Type B pancreatic cell (in vitro differentiated cells): ENCODE data around the gene CDC42BPB. TPM values are rescaled to one million over a fixed set of nuclear protein-coding genes. Genes with fewer than 3 reads are reported as not detected.
A peak's percentile ranks its signal among the peaks of the same experiment; 100 is the strongest.

Source experiments
- DNase-seq: peaks from one replicate; pipeline ENCODE4 v3.0.0; 2021; ENCODE audit warnings: mixed read lengths; ENCODE audit not compliant: unreplicated experiment; ENCODE audit errors: extremely low spot score
- H3K27ac Mint-ChIP-seq: 2 replicates; pipeline ENCODE4 v1.8.0; 2021; ENCODE audit warnings: mild to moderate bottlenecking, mixed read lengths
- H3K27me3 Mint-ChIP-seq: 2 replicates; pipeline ENCODE4 v1.8.0; 2021; ENCODE audit warnings: mixed read lengths
- H3K36me3 Mint-ChIP-seq: 2 replicates; pipeline ENCODE4 v1.8.0; 2021; ENCODE audit warnings: mixed read lengths
- H3K4me1 Mint-ChIP-seq: one replicate; pipeline ENCODE4 v1.8.0; 2021; ENCODE audit warnings: mixed read lengths; ENCODE audit not compliant: unreplicated experiment
- H3K4me3 Mint-ChIP-seq: 2 replicates; pipeline ENCODE4 v1.8.0; 2021; ENCODE audit warnings: mild to moderate bottlenecking, mixed read lengths
- H3K9me3 Mint-ChIP-seq: 2 replicates; pipeline ENCODE4 v1.8.0; 2021; ENCODE audit warnings: mixed read lengths
- CTCF ChIP-seq: fragments of 200-600 bp; sonication (generic); conservative IDR thresholded peaks from 2 replicates; pipeline ENCODE4 v1.5.0; 2021; ENCODE audit warnings: antibody characterized with exemption, mild to moderate bottlenecking
- total RNA-seq: library from RNA; stranded (reverse); gene quantifications from 2 replicates; pipeline ENCODE4 v1.2.1, GENCODE V29; 2021; ENCODE audit warnings: low replicate concordance

Gene CDC42BPB
- total RNA-seq, 1 donor from 2014 or later = 88.6 TPM

GRCh38 chr14:103074729-103075367 lies 17.5 kb upstream of the CDC42BPB start:
- no peak for DNase-seq
- peak overlapping the region; percentile 58 for H3K4me3 Mint-ChIP-seq
- no peak for TF ChIP-seq CTCF
- H3K4me1 Mint-ChIP-seq = peaks cover 6% of the 10 kb centered on the region
- H3K9me3 Mint-ChIP-seq = no peaks in the 10 kb centered on the region
- H3K27me3 Mint-ChIP-seq = no peaks in the 10 kb centered on the region
- H3K36me3 Mint-ChIP-seq = no peaks in the 10 kb centered on the region
- H3K27ac Mint-ChIP-seq = peak overlapping the region; percentile 55

- Mint-ChIP-seq H3K36me3 (no peaks in the 10 kb centered on the region), H3K27ac (peak overlapping the region; percentile 55), H3K4me3 (peak overlapping the region; percentile 58), H3K4me1 (peaks cover 6% of the 10 kb centered on the region), H3K27me3 (no peaks in the 10 kb centered on the region), H3K9me3 (no peaks in the 10 kb centered on the region)
- no peak for DNase-seq
- TF ChIP-seq CTCF = no peak
Observed at GRCh38 chr14:103073876-103074728, 16.8 kb upstream of the CDC42BPB start.

GRCh38 chr14:103073367-103073875 lies 16.1 kb upstream of the CDC42BPB start:
- Mint-ChIP-seq H3K4me3 (no peak overlapping the region), H3K4me1 (peaks cover 6% of the 10 kb centered on the region), H3K27ac (no peak overlapping the region), H3K9me3 (no peaks in the 10 kb centered on the region), H3K27me3 (no peaks in the 10 kb centered on the region), H3K36me3 (no peaks in the 10 kb centered on the region)
- no peak for TF ChIP-seq CTCF
- DNase-seq = no peak

- Mint-ChIP-seq H3K9me3 (no peaks in the 10 kb centered on the region), H3K36me3 (no peaks in the 10 kb centered on the region), H3K27me3 (no peaks in the 10 kb centered on the region), H3K4me1 (peaks cover 6% of the 10 kb centered on the region), H3K27ac (no peak overlapping the region), H3K4me3 (no peak overlapping the region)
- TF ChIP-seq CTCF = no peak
- no peak for DNase-seq
Observed at GRCh38 chr14:103072595-103073366, 15.4 kb upstream of the CDC42BPB start.

GRCh38 chr14:103071544-103072251 lies 14.3 kb upstream of the CDC42BPB start:
- Mint-ChIP-seq H3K36me3 (no peaks in the 10 kb centered on the region), H3K4me3 (no peak overlapping the region), H3K4me1 (peaks cover 13% of the 10 kb centered on the region), H3K27me3 (no peaks in the 10 kb centered on the region), H3K27ac (no peak overlapping the region), H3K9me3 (no peaks in the 10 kb centered on the region)
- no peak for DNase-seq
- no peak for TF ChIP-seq CTCF
